ENCODE results near the gene TNFRSF4. TPM values are rescaled to one million over a fixed set of nuclear protein-coding genes. Genes with fewer than 3 reads are reported as not detected.

The TNFRSF4 gene
- total and polyA plus RNA-seq, 2 donors (not counting 1 experiment from before 2014, with no cell fraction given) = 0.63 to 1.8 TPM

DNA sequence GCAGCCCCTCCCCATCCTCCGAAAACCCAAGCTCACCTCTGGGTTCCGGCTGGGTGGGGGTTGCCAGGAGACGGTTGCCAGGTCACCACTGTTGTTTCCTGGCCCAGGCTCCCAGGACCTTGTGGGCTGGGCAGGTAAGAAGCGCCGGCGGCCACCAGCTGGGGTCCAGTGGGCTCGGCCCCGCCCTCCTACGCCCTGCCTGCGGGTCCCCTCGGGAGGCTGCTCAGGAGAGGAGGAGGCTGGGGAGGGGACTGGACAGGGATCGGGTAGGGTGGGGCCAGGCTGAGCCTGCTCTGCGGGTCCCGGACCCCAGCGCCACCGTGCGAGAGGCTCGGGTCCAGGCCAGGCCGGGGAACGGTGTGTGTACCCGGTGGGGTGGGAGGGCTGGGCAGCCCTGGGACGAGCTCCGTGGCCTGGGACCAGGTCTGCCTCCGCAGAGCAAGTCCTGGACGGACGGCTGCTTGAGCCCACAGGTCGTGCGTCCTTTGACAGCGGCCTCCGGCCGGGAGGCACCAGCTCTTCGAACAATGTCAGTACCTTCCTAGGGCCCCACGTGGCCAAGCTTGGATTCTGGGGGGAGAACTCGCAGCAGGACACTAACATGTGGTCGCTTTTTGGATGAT is 40.0 kb downstream of the TNFRSF4 start, which contains the start of gene TTLL10:
Gene TTLL10 (plus strand): TSS at position 88 of the 623 bp plus-strand sequence. CDS start 5,336 bp downstream, outside the sequence.
- Mint-ChIP-seq H3K4me3 (peak within 1 kb of the TSS; percentile 55), H3K4me1 (peaks cover 52% of the 10 kb centered on the region), H3K9me3 (ENCODE audit: insufficient read depth) (no peaks in the 10 kb centered on the region), H3K27ac (peak within 1 kb of the TSS; percentile 50), H3K27me3 (peaks cover 12% of the 10 kb centered on the region)
- Histone ChIP-seq H3K4me1 (ENCODE audit: control insufficient read depth in 2 of 2, insufficient read depth in 2 of 2, low read length in 2 of 2) (peaks cover 57 to 70% of the 10 kb centered on the region in 2 donors), H2AFZ (ENCODE audit: insufficient read depth, low read depth, low read length, poor library complexity, severe bottlenecking) (peak within 1 kb of the TSS; percentile 28), H3K4me3 (ENCODE audit: control extremely low read depth in 1 of 5, extremely low read depth in 1 of 5, insufficient read depth in 1 of 5, low read depth in 2 of 5, low read length in 4 of 5) (peak within 1 kb of the TSS in 2 of 5 experiments; percentile 15 to 22), H3K27ac (ENCODE audit: low read length in 2 of 2) (no peak within 1 kb of the TSS), H3K36me3 (replicated peaks in 1 of 2; ENCODE audit: control extremely low read depth in 1 of 2, control insufficient read depth in 1 of 2, extremely low read depth in 1 of 2, insufficient read depth in 2 of 2, low read length in 1 of 2) (no peaks in the 10 kb centered on the region), H3K79me2 (ENCODE audit: control insufficient read depth, insufficient read depth, low read length) (no peaks in the 10 kb centered on the region), H3K9ac (ENCODE audit: low read length) (peak within 1 kb of the TSS; percentile 48), H3K9me3 (ENCODE audit: control extremely low read depth in 1 of 3, control insufficient read depth in 2 of 3, insufficient read depth in 1 of 3, low read length in 2 of 3) (peaks cover 0 to 17% (median 0%) of the 10 kb centered on the region in 3 donors), H4K20me1 (ENCODE audit: control insufficient read depth, insufficient read depth, low read length, poor library complexity, severe bottlenecking) (no peaks in the 10 kb centered on the region), H3K4me2 (replicated peaks; ENCODE audit: low read depth, low read length, poor library complexity, severe bottlenecking) (peak within 1 kb of the TSS; percentile 81), H3K27me3 (replicated peaks in 1 of 4; ENCODE audit: control extremely low read depth in 1 of 4, control insufficient read depth in 3 of 4, insufficient read depth in 4 of 4, low read length in 3 of 4) (peaks cover 0 to 44% (median 21%) of the 10 kb centered on the region in 4 experiments)
- intact Hi-C loops (cut with micrococcal nuclease) = loop anchor here (2.0 to 5.0 kb wide), 4 partner anchors 29 to 52 kb away; no protein-coding TSS in a partner anchor
- 17% methylated on average over 32 of the region's 35 CpGs for WGBS (ENCODE audit: insufficient coverage)
- peak; percentile 31 for ATAC-seq (ENCODE audit: low read depth)
- peak; percentile 84 for DNase-seq
- ChIA-PET CTCF (interaction anchor here (5.3 kb wide), 1 partner anchor 52 kb away, joined by 31 read pairs; no protein-coding TSS in a partner anchor), POLR2A (interaction anchor here (0.7 to 1.2 kb wide), 2 partner anchors 32 to 37 kb away, joined by 3 to 5 read pairs; no protein-coding TSS in a partner anchor)
- TF ChIP-seq EZH2 (IDR thresholded peaks at IDR 0.05; ENCODE audit: borderline replicate concordance, insufficient read depth, low read depth, low read length, poor library complexity, severe bottlenecking) = no peak
- TF ChIP-seq, protein P1, sequence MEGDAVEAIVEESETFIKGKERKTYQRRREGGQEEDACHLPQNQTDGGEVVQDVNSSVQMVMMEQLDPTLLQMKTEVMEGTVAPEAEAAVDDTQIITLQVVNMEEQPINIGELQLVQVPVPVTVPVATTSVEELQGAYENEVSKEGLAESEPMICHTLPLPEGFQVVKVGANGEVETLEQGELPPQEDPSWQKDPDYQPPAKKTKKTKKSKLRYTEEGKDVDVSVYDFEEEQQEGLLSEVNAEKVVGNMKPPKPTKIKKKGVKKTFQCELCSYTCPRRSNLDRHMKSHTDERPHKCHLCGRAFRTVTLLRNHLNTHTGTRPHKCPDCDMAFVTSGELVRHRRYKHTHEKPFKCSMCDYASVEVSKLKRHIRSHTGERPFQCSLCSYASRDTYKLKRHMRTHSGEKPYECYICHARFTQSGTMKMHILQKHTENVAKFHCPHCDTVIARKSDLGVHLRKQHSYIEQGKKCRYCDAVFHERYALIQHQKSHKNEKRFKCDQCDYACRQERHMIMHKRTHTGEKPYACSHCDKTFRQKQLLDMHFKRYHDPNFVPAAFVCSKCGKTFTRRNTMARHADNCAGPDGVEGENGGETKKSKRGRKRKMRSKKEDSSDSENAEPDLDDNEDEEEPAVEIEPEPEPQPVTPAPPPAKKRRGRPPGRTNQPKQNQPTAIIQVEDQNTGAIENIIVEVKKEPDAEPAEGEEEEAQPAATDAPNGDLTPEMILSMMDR (IDR thresholded peaks at IDR 0.05) = no peak
